ENCODE data around the gene TCF12.

The TCF12 gene

DNA sequence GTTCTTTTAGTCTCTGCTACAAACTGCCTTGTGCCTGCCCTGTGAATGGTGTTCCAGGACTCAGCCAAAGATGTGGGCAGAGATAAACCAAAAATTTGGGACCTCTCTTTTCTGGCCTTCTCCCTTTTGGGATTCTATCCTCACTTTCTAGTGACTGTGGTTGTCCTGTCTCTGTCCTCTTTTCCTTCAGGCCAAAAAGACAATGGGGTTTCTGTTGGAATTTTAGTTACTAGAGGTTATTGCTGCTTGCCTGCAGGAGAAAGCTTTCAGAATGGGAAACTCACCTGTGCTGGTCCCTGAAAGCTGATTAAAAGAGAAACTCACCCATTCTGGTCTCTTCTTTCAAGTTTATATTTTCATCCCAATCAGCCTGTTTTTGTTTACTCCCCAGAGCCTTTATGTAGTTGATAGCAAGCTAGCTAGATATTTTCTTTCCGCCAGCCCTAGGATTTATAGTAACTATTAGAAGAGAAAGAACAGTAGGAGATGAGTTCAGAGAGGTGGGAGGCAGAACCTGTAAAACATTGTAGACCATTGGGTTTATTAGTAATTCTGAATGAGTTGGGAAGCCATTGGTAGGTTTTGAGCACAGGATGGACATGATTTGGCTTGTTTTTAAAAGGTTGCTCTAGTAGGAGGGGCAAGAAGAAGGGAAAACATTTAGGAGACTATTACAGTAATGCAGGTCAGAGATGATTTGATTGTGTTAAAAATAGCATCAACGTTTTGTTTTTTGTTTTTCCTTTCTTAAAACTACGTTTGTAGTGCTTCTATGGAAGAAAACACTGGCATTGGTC is 138.9 kb downstream of the TCF12 start:
- DNase-seq: no peak

GRCh38 chr15:57059026-57059660 is 140.7 kb downstream of the TCF12 start:
- DNase-seq: no peak

DNA sequence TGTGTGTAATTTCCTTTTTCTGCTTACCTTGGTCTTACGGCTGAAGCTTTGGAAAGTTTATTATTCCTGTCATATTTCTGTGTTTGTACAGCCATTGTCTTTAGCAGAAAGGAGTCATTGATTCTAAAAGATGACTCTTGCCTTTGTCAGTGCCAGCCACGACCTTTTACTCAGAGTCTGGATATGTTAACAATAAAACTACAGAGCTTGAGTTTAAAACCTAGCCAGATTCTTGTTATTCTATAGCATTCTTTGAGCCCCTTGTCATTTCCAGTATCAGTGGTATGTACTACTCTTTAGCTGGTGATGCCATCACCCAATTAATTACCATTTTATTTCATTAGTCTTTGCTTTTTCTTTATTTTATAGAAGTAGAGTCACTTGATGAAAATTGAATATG is 142.4 kb downstream of the TCF12 start:
- no peak for DNase-seq

DNA sequence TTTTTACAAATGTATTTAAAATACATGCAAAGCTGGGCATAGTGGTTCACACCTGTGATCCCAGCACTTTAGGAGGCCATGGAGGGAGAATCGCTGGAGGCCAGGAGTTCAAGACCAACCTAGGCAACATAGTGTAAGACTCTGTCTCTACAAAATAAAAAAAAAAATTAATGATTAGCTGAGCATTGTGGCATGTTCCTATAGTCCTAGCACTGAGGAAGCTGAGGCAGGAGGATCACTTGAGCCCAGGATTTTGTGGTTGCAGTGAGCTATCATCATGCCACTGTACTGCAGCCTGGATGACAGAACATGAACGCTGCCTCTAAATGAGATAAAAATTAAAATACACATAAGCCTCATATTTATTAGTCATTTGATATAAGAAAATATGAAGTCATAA is 142.8 kb downstream of the TCF12 start:
- DNase-seq: no peak

- DNase-seq: no peak
Observed at GRCh38 chr15:57061696-57062095, 143.3 kb downstream of the TCF12 start.

- no peak for DNase-seq
Observed at GRCh38 chr15:57064033-57064432, 145.6 kb downstream of the TCF12 start.

DNA sequence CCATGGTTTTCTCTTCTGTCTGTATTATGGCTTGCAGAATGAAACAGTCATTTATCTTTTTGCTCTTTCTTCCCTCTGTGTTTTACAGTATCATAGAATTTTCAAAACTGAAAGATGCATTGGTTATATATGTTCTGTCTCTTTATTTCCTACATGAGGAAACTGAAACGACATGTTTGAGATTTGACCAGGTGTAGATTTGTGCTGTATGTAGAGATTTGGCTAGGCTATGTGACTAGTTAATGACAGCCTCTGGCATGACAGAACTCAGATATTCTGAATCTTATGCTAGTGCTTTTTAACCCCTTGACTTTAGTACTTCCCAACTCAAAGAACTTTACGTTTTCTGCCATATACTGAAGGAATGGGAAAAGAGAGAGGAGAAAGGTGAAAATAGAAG is 151.0 kb downstream of the TCF12 start:
- DNase-seq: no peak

GRCh38 chr15:57070674-57071073 is 152.2 kb downstream of the TCF12 start:
- no peak for DNase-seq

- DNase-seq: no peak
Observed at GRCh38 chr15:57079446-57079845, 161.0 kb downstream of the TCF12 start.

GRCh38 chr15:57079931-57080620 is 161.6 kb downstream of the TCF12 start:
- no peak for DNase-seq

GRCh38 chr15:57082054-57082728 is 163.7 kb downstream of the TCF12 start:
- no peak for DNase-seq

- no peak for DNase-seq
Observed at GRCh38 chr15:57084192-57084591, 165.7 kb downstream of the TCF12 start.

GRCh38 chr15:57085267-57085666 is 166.8 kb downstream of the TCF12 start:
- peak; percentile 84 for DNase-seq

- DNase-seq: no peak
Observed at GRCh38 chr15:57086857-57087427, 168.5 kb downstream of the TCF12 start.

- DNase-seq: no peak
Observed at GRCh38 chr15:57089815-57090495, 171.5 kb downstream of the TCF12 start.

GRCh38 chr15:57090496-57090859 is 172.0 kb downstream of the TCF12 start:
- peak; percentile 26 for DNase-seq

DNA sequence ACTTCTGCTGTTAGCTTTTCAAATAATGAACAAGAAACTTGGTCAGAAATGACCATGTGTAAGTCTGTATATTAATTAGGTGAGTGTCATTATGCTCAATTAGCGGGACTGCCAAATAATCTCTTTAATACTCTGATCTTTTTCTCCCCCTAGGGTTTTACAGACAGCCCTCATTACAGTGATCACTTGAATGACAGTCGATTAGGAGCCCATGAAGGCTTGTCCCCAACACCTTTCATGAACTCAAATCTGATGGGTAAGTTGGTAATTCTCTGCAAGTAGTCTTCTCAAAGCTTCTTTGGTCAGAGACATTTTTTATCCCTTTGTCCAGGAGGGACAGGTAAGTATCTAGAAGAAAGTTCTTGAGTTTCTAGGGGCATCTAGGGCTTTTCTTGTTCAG is 173.2 kb downstream of the TCF12 start:
- no peak for DNase-seq

GRCh38 chr15:57092252-57092651 is 173.8 kb downstream of the TCF12 start:
- no peak for DNase-seq

DNA sequence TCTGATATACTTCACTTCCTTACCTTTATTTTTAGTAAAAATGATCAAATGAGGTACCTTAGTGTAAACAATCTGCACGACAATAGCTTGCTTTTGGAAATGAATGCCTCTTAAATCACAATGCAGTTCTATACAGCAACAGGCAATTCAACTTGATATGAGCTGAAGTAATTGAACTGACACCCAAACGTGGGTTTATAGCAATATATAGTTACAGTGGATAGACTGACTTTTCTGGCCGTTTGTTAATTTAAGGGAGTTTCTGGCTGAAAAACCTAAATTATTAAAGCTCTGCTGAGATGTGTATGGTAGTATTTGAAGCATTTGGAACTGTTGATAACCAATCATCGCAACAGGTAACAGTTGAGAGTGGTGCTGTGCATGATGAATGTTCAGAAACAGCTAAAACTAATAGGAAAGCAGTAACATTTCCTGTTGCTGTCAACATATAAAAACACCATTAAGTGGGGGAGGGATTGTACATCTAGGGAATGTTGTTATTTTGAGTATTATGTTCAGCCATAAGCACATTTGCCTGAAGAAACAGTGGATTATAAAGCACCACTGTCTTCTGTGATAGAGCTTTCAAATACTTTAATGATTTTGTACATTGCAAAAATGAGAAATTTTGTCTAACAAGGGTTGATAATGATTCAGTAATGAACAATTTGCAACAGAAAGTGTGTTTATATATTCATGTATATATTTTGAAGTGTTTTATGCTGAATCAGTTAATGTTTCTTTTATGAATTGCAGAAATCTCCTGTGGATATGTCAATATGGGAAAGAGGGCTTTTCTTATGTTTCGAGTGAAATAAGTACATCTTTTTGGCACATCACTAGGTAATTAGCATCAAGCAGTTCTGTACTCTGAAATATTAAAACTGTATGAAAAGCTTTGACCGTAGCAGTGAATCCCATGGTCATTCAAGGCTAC is 176.1 kb downstream of the TCF12 start:
- no peak for DNase-seq

DNA sequence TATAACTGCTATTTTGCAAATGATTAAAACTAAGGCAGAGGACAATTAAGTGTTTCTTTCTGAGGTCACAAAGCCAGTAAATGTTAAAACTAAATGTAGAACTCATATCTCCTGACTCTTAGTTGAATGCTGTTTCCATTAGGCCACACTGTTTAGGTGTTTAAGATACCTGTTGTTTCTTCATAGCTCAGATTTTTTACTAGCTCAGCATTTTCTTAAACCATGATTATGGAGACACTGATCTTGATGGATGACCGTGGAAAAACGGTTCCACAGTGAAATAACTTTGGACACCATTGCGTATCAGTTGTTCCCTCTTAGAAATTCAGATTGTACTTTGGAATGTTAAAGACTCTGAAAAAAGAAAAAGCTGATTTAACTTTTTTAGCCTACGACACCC is 177.5 kb downstream of the TCF12 start:
- DNase-seq: no peak

GRCh38 chr15:57097246-57097645 is 178.8 kb downstream of the TCF12 start:
- no peak for DNase-seq
